Fibroblast of lung (primary cell): ENCODE data around the gene RANGRF. TPM values are rescaled to one million over a fixed set of nuclear protein-coding genes. Genes with fewer than 3 reads are reported as not detected.
A peak's percentile ranks its signal among the peaks of the same experiment; 100 is the strongest.

Experiments used
- DNase-seq, 2 donors: peaks; one replicate each; pipeline versions ENCODE4 v3.0.0 to v3.0.0-alpha.2; 2010; ENCODE audit warnings: low read depth in 2 of 2
- H2AFZ ChIP-seq: 2 replicates; pipeline ENCODE4 v1.5.1; 2012; ENCODE audit warnings: low read length, control low read depth, inconsistent platforms
- H3K27ac ChIP-seq: 2 replicates; pipeline ENCODE4 v1.5.1; 2011; ENCODE audit warnings: low read length, control low read depth; ENCODE audit not compliant: insufficient read depth
- H3K27me3 ChIP-seq: 2 replicates; pipeline ENCODE4 v1.5.1; 2011; ENCODE audit warnings: mild to moderate bottlenecking, low read length; ENCODE audit not compliant: control insufficient read depth, insufficient read depth
- H3K36me3 ChIP-seq: 2 replicates; pipeline ENCODE4 v1.5.1; 2011; ENCODE audit warnings: low read length; ENCODE audit not compliant: control insufficient read depth, insufficient read depth
- H3K4me1 ChIP-seq: 2 replicates; pipeline ENCODE4 v1.5.1; 2011; ENCODE audit warnings: low read length; ENCODE audit not compliant: control insufficient read depth, insufficient read depth; ENCODE audit errors: extremely low read depth
- H3K4me2 ChIP-seq: 2 replicates; pipeline ENCODE4 v1.5.1; 2011; ENCODE audit warnings: low read length, control low read depth; ENCODE audit not compliant: insufficient read depth; ENCODE audit errors: extremely low read depth
- H3K4me3 ChIP-seq, 4 experiments: fragments of 200-600 bp in 1 of 4; sonication (generic) in 1 of 4; replicated peaks in 1 of 4; 2 replicates each; pipeline ENCODE4 v1.5.1; 2011 to 2016; ENCODE audit warnings: low read length in 4 of 4, low read depth in 3 of 4, mild to moderate bottlenecking in 3 of 4, control low read depth in 2 of 4, inconsistent platforms in 1 of 4, mixed read lengths in 1 of 4; ENCODE audit not compliant: insufficient read depth in 1 of 4; ENCODE audit errors: control extremely low read depth in 1 of 4
- H3K79me2 ChIP-seq: 2 replicates; pipeline ENCODE4 v1.5.1; 2012; ENCODE audit warnings: mild to moderate bottlenecking, low read length, inconsistent platforms; ENCODE audit not compliant: control insufficient read depth, insufficient read depth
- H3K9ac ChIP-seq: 2 replicates; pipeline ENCODE4 v1.5.1; 2011; ENCODE audit warnings: mild to moderate bottlenecking, low read length, control low read depth; ENCODE audit not compliant: insufficient read depth
- H3K9me3 ChIP-seq: 2 replicates; pipeline ENCODE4 v1.5.1; 2012; ENCODE audit warnings: low read depth, low read length; ENCODE audit not compliant: control insufficient read depth, insufficient read depth
- H4K20me1 ChIP-seq: 2 replicates; pipeline ENCODE4 v1.5.1; 2011; ENCODE audit warnings: low read length; ENCODE audit not compliant: control insufficient read depth, insufficient read depth; ENCODE audit errors: extremely low read depth
- CTCF ChIP-seq, 2 donors: IDR thresholded peaks in 1 of 2; conservative IDR thresholded peaks in 1 of 2; 1 replicate in 1 of 2; 2 replicates in 1 of 2; pipeline ENCODE4 v1.5.1; 2011 to 2012; ENCODE audit warnings: low read length in 2 of 2, control low read depth in 1 of 2, inconsistent platforms in 1 of 2, low read depth in 1 of 2, mild to moderate bottlenecking in 1 of 2
- EZH2 ChIP-seq: IDR thresholded peaks from 2 replicates; pipeline ENCODE4 v1.5.1; 2012; ENCODE audit warnings: low read length, control low read depth, mild to moderate bottlenecking; ENCODE audit errors: missing control alignments
- polyA plus RNA-seq, 2 donors: library from polyadenylated mRNA; depleted of rRNA in 1 of 2; stranded (reverse) in 1 of 2; unstranded in 1 of 2; fragments of >200 nt; gene quantifications; 2 replicates each; pipeline ENCODE4 v1.2.1, GENCODE V29; 2011 to 2012; ENCODE audit warnings: missing spikeins in 1 of 2
- total RNA-seq: library from RNA; depleted of rRNA; stranded (reverse); fragments of >200 nt; gene quantifications from 2 replicates; pipeline ENCODE4 v1.2.1, GENCODE V29; 2014

Gene RANGRF
- total and polyA plus RNA-seq, 2 donors (not counting 1 experiment from before 2014, with no cell fraction given), result 15.4 to 19.8 TPM

- Histone ChIP-seq H3K9ac (no peak overlapping the region), H3K79me2 (no peaks in the 10 kb centered on the region), H3K9me3 (no peaks in the 10 kb centered on the region), H3K36me3 (no peaks in the 10 kb centered on the region), H3K27me3 (no peaks in the 10 kb centered on the region), H4K20me1 (no peaks in the 10 kb centered on the region), H3K27ac (no peak overlapping the region), H3K4me1 (no peaks in the 10 kb centered on the region), H3K4me3 (no peak overlapping the region), H3K4me2 (no peak overlapping the region), H2AFZ (no peak overlapping the region)
- DNase-seq, result peak; percentile 58 to 75
- TF ChIP-seq EZH2 (no peak), CTCF (conservative IDR thresholded peaks at IDR 0.05 in 1 of 2, IDR thresholded peaks at IDR 0.05 in 1 of 2; ENCODE audit: low read depth in 1 of 2, low read length in 2 of 2) (peak; percentile 85 to 86)
Measured at GRCh38 chr17:8300627-8301242, 12.3 kb downstream of the RANGRF start.

GRCh38 chr17:8310601-8311123 lies 22.2 kb downstream of the RANGRF start:
- Histone ChIP-seq H2AFZ (no peak overlapping the region), H4K20me1 (no peaks in the 10 kb centered on the region), H3K79me2 (no peaks in the 10 kb centered on the region), H3K9me3 (no peaks in the 10 kb centered on the region), H3K27me3 (peaks cover 35% of the 10 kb centered on the region), H3K27ac (no peak overlapping the region), H3K4me1 (no peaks in the 10 kb centered on the region), H3K9ac (no peak overlapping the region), H3K36me3 (no peaks in the 10 kb centered on the region), H3K4me2 (no peak overlapping the region), H3K4me3 (no peak overlapping the region)
- no peak for TF ChIP-seq CTCF (conservative IDR thresholded peaks at IDR 0.05 in 1 of 2, IDR thresholded peaks at IDR 0.05 in 1 of 2; ENCODE audit: low read depth in 1 of 2, low read length in 2 of 2)
- TF ChIP-seq EZH2, result no peak
- no peak for DNase-seq

- Histone ChIP-seq H3K9me3 (no peaks in the 10 kb centered on the region), H3K4me2 (no peak overlapping the region), H3K27ac (no peak overlapping the region), H3K79me2 (no peaks in the 10 kb centered on the region), H2AFZ (no peak overlapping the region), H3K27me3 (peaks cover 41% of the 10 kb centered on the region), H3K9ac (no peak overlapping the region), H3K4me1 (no peaks in the 10 kb centered on the region), H3K36me3 (no peaks in the 10 kb centered on the region), H4K20me1 (no peaks in the 10 kb centered on the region), H3K4me3 (no peak overlapping the region)
- no peak for TF ChIP-seq EZH2
- no peak for TF ChIP-seq CTCF (conservative IDR thresholded peaks at IDR 0.05 in 1 of 2, IDR thresholded peaks at IDR 0.05 in 1 of 2; ENCODE audit: low read depth in 1 of 2, low read length in 2 of 2)
- DNase-seq, result no peak
Measured at GRCh38 chr17:8311131-8311790, 22.8 kb downstream of the RANGRF start.
